Esophagus squamous epithelium (tissue), 4 donors: Measurements from ENCODE around the gene DLG2.

Experiments
- CTCF ChIP-seq, 6 experiments: fragments of 450-650 bp in 4 of 6; fragments of 200-600 bp in 2 of 6; sonication (generic) in 2 of 6; IDR thresholded peaks; one replicate each; pipeline ENCODE4 v1.5.1; 2016 to 2019; ENCODE audit warnings: antibody characterized with exemption in 6 of 6, mild to moderate bottlenecking in 4 of 6, moderate library complexity in 4 of 6
- POLR2A ChIP-seq, 4 donors: fragments of 450-650 bp; IDR thresholded peaks; one replicate each; pipeline ENCODE4 v1.6.1; 2017; ENCODE audit warnings: antibody characterized with exemption in 4 of 4, mild to moderate bottlenecking in 4 of 4, moderate library complexity in 3 of 4

- TF ChIP-seq CTCF (IDR thresholded peaks at IDR 0.05): no peak
- TF ChIP-seq POLR2A (IDR thresholded peaks at IDR 0.05): no peak
Measured at GRCh38 chr11:84929738-84930137, 697.4 kb downstream of the DLG2 start.
